ENCODE data around the gene COPRS.
"Not testable (repeated sequence)": the region's sequence is repeated elsewhere in the genome, so short reads cannot be mapped to it uniquely, and the experiment has no call there.

COPRS gene

DNA sequence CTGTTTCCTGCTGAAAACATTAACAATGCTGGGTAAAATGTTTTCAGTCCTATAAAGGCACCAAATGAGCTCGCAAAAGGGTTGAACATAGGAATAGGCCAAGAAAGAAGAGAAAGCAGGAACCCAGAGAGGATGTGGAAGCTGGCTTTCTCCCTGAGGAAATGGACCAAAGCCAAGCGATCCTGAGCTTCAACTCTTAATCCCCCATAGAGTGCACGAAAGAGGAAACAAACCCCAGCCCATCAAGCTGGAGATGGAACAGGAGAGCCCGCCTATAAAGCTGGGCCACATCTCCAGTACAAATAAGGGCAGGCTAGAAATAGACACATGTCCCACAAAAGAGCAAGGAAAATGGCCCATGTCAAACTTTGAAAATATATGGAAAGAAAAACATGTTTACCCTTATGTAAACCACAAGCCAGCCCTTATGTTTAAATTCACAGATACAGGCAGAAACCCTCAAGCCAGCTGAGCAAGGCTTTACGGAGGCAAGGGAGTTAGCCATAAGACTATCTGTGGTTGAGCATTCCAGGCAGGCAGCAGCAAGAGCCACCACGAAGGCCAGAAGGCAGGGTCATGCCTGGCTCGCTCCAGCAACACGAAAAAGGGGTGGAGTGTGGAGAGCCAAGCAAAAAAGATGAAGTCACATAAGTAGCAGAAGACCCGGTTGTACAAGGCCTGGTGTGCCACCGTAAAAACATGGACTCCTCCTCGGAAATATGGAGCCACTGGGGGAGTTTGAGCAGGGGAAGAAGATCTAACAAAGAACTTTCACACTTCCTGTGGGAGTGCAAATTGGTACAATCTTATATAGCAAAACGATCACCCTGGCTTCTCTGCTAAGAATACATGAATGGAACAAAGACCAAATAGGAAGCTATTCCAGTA lies 27.8 kb downstream of the COPRS start:
- Mint-ChIP-seq H3K4me1 (ENCODE audit: low read depth) (peaks cover 5% of the 10 kb centered on the region), H3K4me3 (no peak overlapping the region), H3K27me3 (no peaks in the 10 kb centered on the region), H3K36me3 (ENCODE audit: low read depth) (no peaks in the 10 kb centered on the region), H3K27ac (no peak overlapping the region), H3K9me3 (no peaks in the 10 kb centered on the region)

DNA sequence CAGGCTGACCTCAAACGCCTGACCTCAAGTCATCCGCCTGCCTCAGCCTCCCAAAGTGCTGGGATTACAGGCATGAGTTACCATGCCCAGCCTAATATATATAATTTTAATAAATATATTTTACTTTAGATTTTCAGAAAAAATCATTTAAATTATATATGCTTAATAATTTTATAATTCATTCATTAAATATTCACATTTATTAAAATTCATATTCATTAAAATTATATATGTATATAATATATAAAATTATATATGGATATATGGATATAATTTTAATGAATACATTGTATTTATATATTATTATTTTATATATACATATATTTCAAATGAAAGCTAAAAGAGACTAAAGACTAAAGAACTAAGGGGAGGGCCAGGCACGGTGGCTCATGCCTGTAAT lies 29.4 kb downstream of the COPRS start:
- no peaks in the 10 kb centered on the region for H3K9me3 Mint-ChIP-seq
- no peaks in the 10 kb centered on the region for H3K36me3 Mint-ChIP-seq (ENCODE audit: low read depth)
- H3K4me3 Mint-ChIP-seq, result no peak overlapping the region
- H3K27ac Mint-ChIP-seq, result no peak overlapping the region
- H3K27me3 Mint-ChIP-seq, result no peaks in the 10 kb centered on the region
- peaks cover 5% of the 10 kb centered on the region for H3K4me1 Mint-ChIP-seq (ENCODE audit: low read depth)

- H3K27ac Mint-ChIP-seq; H3K9me3 Mint-ChIP-seq; H3K27me3 Mint-ChIP-seq; H3K4me1 Mint-ChIP-seq (ENCODE audit: low read depth); H3K4me3 Mint-ChIP-seq; H3K36me3 Mint-ChIP-seq (ENCODE audit: low read depth): not testable (repeated sequence)
Measured at GRCh38 chr17:31828955-31829354, 30.1 kb downstream of the COPRS start.

DNA sequence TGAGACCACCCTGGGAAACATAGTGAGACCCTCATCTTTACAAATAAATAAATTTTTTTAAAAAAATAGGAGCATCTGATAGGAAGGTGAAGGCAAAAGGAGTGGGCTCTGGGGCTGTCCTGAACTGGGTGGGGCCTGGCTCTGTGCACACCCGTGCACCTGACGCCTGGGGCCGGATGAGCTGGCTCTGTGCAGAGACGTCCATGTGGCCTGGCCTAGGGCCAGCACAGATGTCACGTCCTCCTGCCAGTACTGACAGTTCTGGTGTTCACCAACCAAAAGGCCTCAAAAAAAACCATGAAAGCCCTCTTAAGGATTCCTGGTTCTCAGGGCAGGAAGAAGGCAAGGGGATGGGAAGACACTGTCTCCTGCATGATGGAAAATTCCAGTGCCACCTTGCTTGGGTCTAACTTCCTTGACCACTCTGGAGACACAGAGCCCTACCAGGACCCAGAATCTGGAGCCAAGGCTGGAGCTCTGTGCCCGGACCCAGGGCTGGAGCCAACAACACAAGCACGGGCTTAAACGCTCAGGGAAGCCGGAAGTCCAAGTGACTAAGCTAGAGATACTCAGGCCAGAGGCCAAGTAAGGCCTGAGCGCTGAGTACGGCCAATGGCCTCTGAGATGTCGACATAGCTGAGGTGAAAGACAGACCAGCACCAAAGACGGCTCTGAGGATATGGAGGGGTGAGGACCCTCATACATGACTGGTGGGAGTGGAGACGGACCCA lies 32.9 kb downstream of the COPRS start:
- H3K27ac Mint-ChIP-seq, result no peak overlapping the region
- H3K36me3 Mint-ChIP-seq (ENCODE audit: low read depth), result no peaks in the 10 kb centered on the region
- H3K4me1 Mint-ChIP-seq (ENCODE audit: low read depth), result no peaks in the 10 kb centered on the region
- H3K27me3 Mint-ChIP-seq, result no peaks in the 10 kb centered on the region
- H3K9me3 Mint-ChIP-seq, result no peaks in the 10 kb centered on the region
- H3K4me3 Mint-ChIP-seq, result no peak overlapping the region

- no peaks in the 10 kb centered on the region for H3K9me3 Mint-ChIP-seq
- no peak overlapping the region for H3K4me3 Mint-ChIP-seq
- H3K4me1 Mint-ChIP-seq (ENCODE audit: low read depth), result no peaks in the 10 kb centered on the region
- H3K36me3 Mint-ChIP-seq (ENCODE audit: low read depth), result no peaks in the 10 kb centered on the region
- no peaks in the 10 kb centered on the region for H3K27me3 Mint-ChIP-seq
- no peak overlapping the region for H3K27ac Mint-ChIP-seq
Measured at GRCh38 chr17:31824766-31825360, 34.2 kb downstream of the COPRS start.

GRCh38 chr17:31823014-31823413 lies 36.0 kb downstream of the COPRS start:
- no peaks in the 10 kb centered on the region for H3K36me3 Mint-ChIP-seq (ENCODE audit: low read depth)
- H3K9me3 Mint-ChIP-seq, result no peaks in the 10 kb centered on the region
- no peaks in the 10 kb centered on the region for H3K27me3 Mint-ChIP-seq
- no peak overlapping the region for H3K4me3 Mint-ChIP-seq
- H3K27ac Mint-ChIP-seq, result no peak overlapping the region
- H3K4me1 Mint-ChIP-seq (ENCODE audit: low read depth), result no peaks in the 10 kb centered on the region

- no peaks in the 10 kb centered on the region for H3K4me1 Mint-ChIP-seq (ENCODE audit: low read depth)
- no peaks in the 10 kb centered on the region for H3K9me3 Mint-ChIP-seq
- no peaks in the 10 kb centered on the region for H3K36me3 Mint-ChIP-seq (ENCODE audit: low read depth)
- no peak overlapping the region for H3K27ac Mint-ChIP-seq
- H3K4me3 Mint-ChIP-seq, result no peak overlapping the region
- H3K27me3 Mint-ChIP-seq, result no peaks in the 10 kb centered on the region
Measured at GRCh38 chr17:31820691-31821435, 38.2 kb downstream of the COPRS start.

DNA sequence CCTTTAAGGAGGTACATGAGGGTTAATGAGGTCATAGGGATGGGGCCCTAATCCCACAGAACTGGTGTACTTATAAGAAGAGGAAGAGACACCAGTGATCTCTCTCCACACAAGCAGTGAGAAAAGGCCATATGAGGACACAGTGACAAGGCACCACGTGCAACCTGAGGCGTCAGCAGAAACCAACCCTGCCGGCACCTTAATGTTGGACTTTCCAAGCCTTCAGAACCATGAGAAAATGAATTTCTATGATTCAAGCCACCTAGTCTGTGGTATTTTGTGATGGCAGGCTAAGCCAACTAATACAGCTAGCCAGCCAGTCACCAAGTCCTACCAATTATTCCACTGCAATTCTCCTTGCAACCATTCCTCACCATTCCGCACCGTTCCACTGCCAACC lies 39.5 kb downstream of the COPRS start:
- Mint-ChIP-seq H3K9me3 (no peaks in the 10 kb centered on the region), H3K4me1 (ENCODE audit: low read depth) (no peaks in the 10 kb centered on the region), H3K4me3 (no peak overlapping the region), H3K27me3 (no peaks in the 10 kb centered on the region), H3K27ac (no peak overlapping the region), H3K36me3 (ENCODE audit: low read depth) (no peaks in the 10 kb centered on the region)

DNA sequence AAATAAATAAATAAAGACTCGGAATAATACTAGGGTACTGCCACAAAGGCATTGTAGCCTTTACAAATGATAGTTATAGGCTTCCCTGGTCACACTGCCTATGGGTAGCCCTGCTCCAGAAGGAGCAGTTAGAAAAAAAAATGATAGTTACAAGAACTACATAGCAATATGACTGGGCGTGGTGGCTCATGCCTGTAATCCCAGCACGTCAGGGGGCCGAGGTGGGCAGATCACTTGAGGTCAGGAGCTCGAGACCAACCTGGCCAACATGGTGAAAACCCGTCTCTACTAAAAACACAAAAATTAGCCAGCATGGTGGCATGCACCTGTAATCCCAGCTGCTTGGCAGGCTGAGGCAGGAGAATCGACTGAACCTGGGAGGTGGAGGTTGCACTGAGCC lies 40.2 kb downstream of the COPRS start:
- H3K36me3 Mint-ChIP-seq (ENCODE audit: low read depth); H3K4me1 Mint-ChIP-seq (ENCODE audit: low read depth); H3K27me3 Mint-ChIP-seq; H3K9me3 Mint-ChIP-seq; H3K27ac Mint-ChIP-seq; H3K4me3 Mint-ChIP-seq: not testable (repeated sequence)

- H3K4me3 Mint-ChIP-seq, result no peak overlapping the region
- no peaks in the 10 kb centered on the region for H3K36me3 Mint-ChIP-seq (ENCODE audit: low read depth)
- H3K27ac Mint-ChIP-seq, result no peak overlapping the region
- no peaks in the 10 kb centered on the region for H3K9me3 Mint-ChIP-seq
- peaks cover 8% of the 10 kb centered on the region for H3K27me3 Mint-ChIP-seq
- H3K4me1 Mint-ChIP-seq (ENCODE audit: low read depth), result no peaks in the 10 kb centered on the region
Measured at GRCh38 chr17:31815212-31815730, 43.8 kb downstream of the COPRS start.

GRCh38 chr17:31811101-31811500 lies 47.9 kb downstream of the COPRS start:
- no peaks in the 10 kb centered on the region for H3K36me3 Mint-ChIP-seq (ENCODE audit: low read depth)
- H3K4me3 Mint-ChIP-seq, result no peak overlapping the region
- peaks cover 8% of the 10 kb centered on the region for H3K27me3 Mint-ChIP-seq
- no peak overlapping the region for H3K27ac Mint-ChIP-seq
- no peaks in the 10 kb centered on the region for H3K4me1 Mint-ChIP-seq (ENCODE audit: low read depth)
- H3K9me3 Mint-ChIP-seq, result no peaks in the 10 kb centered on the region

GRCh38 chr17:31809876-31810275 lies 49.2 kb downstream of the COPRS start:
- not testable (repeated sequence) for H3K36me3 Mint-ChIP-seq (ENCODE audit: low read depth); H3K27me3 Mint-ChIP-seq; H3K9me3 Mint-ChIP-seq; H3K4me3 Mint-ChIP-seq; H3K27ac Mint-ChIP-seq; H3K4me1 Mint-ChIP-seq (ENCODE audit: low read depth)

- Mint-ChIP-seq H3K27ac (no peak overlapping the region), H3K4me1 (ENCODE audit: low read depth) (no peaks in the 10 kb centered on the region), H3K4me3 (no peak overlapping the region), H3K9me3 (no peaks in the 10 kb centered on the region), H3K27me3 (peaks cover 8% of the 10 kb centered on the region), H3K36me3 (ENCODE audit: low read depth) (no peaks in the 10 kb centered on the region)
Measured at GRCh38 chr17:31808521-31809050, 50.5 kb downstream of the COPRS start.

- no peaks in the 10 kb centered on the region for H3K4me1 Mint-ChIP-seq (ENCODE audit: low read depth)
Measured at GRCh38 chr17:31807846-31808245, 51.2 kb downstream of the COPRS start.

More at GRCh38 chr17:31807846-31808245, 51.2 kb downstream of the COPRS start:
- Mint-ChIP-seq H3K36me3 (ENCODE audit: low read depth) (no peaks in the 10 kb centered on the region), H3K4me3 (no peak overlapping the region), H3K27ac (peak overlapping the region; percentile 65), H3K9me3 (no peaks in the 10 kb centered on the region), H3K27me3 (peaks cover 8% of the 10 kb centered on the region)

Data from stimulated activated naive CD8-positive, alpha-beta T cell treated with anti-CD3 and anti-CD28 coated beads, Interleukin-15, Interleukin-2, amounts not matched to agents 100 ng/mL and 50 ng/mL, for 24 hours (primary cell).